SK-N-SH (cell line): ENCODE results near the gene SEMA3B.

Experiments
- CHD2 ChIP-seq: fragments of 150-350 bp; IDR thresholded peaks from 2 replicates; pipeline ENCODE4 v1.6.1; 2018; ENCODE audit warnings: low read length; ENCODE audit not compliant: partially characterized antibody
- EP300 ChIP-seq, 2 experiments: IDR thresholded peaks; 2 replicates each; pipeline versions ENCODE4 v1.4.0 to v1.6.1; 2012; ENCODE audit warnings: borderline replicate concordance in 1 of 2, low read depth in 1 of 2, low read length in 1 of 2
- MXI1 ChIP-seq: IDR thresholded peaks from 2 replicates; pipeline ENCODE4 v1.6.1; 2012; ENCODE audit warnings: mild to moderate bottlenecking, low read depth, low read length, improper control_type of control experiment
- POLR2AphosphoS5 ChIP-seq: IDR thresholded peaks from 2 replicates; pipeline ENCODE4 v1.6.1; 2012; ENCODE audit warnings: low read depth, low read length
- TF ChIP-seq, protein P1 (sequence below): fragments of 200-600 bp; sonication (generic); IDR thresholded peaks from 2 replicates; pipeline ENCODE4 v1.6.1; 2017; ENCODE audit warnings: antibody characterized with exemption, mild to moderate bottlenecking, moderate library complexity
- TF ChIP-seq, protein P2 (sequence below): IDR thresholded peaks from 2 replicates; pipeline ENCODE4 v1.4.0; 2012; ENCODE audit warnings: low read depth
- TF ChIP-seq, protein P3 (sequence below): IDR thresholded peaks from 2 replicates; pipeline ENCODE4 v1.6.1; 2012; ENCODE audit warnings: mild to moderate bottlenecking, low read depth, low read length, moderate library complexity

DNA sequence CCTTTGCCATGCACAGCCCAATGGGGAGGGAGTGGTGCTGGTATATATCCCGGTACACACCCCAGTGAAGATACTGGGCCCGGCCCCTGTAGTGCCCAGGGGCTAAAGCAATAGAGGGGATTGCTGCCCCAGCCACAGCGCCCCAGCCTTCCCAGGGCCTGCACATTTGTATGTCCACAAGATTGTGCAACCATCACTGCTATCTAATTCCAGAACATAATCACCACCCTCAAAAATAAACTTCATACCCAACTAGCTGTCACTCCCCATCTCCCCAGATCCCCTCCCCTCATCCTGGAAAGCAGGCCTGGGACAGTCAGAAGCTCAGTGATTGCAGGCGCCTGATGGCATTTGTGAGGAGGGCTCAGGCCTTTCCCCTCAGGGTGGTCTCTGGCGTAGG is 19.5 kb upstream of the SEMA3B start:
- TF ChIP-seq, protein P1, sequence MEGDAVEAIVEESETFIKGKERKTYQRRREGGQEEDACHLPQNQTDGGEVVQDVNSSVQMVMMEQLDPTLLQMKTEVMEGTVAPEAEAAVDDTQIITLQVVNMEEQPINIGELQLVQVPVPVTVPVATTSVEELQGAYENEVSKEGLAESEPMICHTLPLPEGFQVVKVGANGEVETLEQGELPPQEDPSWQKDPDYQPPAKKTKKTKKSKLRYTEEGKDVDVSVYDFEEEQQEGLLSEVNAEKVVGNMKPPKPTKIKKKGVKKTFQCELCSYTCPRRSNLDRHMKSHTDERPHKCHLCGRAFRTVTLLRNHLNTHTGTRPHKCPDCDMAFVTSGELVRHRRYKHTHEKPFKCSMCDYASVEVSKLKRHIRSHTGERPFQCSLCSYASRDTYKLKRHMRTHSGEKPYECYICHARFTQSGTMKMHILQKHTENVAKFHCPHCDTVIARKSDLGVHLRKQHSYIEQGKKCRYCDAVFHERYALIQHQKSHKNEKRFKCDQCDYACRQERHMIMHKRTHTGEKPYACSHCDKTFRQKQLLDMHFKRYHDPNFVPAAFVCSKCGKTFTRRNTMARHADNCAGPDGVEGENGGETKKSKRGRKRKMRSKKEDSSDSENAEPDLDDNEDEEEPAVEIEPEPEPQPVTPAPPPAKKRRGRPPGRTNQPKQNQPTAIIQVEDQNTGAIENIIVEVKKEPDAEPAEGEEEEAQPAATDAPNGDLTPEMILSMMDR = no peak
- TF ChIP-seq, protein P2, sequence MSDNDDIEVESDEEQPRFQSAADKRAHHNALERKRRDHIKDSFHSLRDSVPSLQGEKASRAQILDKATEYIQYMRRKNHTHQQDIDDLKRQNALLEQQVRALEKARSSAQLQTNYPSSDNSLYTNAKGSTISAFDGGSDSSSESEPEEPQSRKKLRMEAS = no peak
- TF ChIP-seq EP300 (IDR thresholded peaks at IDR 0.05; ENCODE audit: borderline replicate concordance in 1 of 2, low read depth in 1 of 2, low read length in 1 of 2) = no peak
- no peak for TF ChIP-seq POLR2AphosphoS5
- no peak for TF ChIP-seq MXI1
- TF ChIP-seq, protein P3, sequence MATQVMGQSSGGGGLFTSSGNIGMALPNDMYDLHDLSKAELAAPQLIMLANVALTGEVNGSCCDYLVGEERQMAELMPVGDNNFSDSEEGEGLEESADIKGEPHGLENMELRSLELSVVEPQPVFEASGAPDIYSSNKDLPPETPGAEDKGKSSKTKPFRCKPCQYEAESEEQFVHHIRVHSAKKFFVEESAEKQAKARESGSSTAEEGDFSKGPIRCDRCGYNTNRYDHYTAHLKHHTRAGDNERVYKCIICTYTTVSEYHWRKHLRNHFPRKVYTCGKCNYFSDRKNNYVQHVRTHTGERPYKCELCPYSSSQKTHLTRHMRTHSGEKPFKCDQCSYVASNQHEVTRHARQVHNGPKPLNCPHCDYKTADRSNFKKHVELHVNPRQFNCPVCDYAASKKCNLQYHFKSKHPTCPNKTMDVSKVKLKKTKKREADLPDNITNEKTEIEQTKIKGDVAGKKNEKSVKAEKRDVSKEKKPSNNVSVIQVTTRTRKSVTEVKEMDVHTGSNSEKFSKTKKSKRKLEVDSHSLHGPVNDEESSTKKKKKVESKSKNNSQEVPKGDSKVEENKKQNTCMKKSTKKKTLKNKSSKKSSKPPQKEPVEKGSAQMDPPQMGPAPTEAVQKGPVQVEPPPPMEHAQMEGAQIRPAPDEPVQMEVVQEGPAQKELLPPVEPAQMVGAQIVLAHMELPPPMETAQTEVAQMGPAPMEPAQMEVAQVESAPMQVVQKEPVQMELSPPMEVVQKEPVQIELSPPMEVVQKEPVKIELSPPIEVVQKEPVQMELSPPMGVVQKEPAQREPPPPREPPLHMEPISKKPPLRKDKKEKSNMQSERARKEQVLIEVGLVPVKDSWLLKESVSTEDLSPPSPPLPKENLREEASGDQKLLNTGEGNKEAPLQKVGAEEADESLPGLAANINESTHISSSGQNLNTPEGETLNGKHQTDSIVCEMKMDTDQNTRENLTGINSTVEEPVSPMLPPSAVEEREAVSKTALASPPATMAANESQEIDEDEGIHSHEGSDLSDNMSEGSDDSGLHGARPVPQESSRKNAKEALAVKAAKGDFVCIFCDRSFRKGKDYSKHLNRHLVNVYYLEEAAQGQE = no peak
- TF ChIP-seq CHD2 = no peak
